NCI-H2227 treated with DMSO at 0.1 percent for 48 hours (cell line): Measurements from ENCODE around the gene SHF.

Experiments used
- DNase-seq: peaks from one replicate; lab custom pipeline; 2025; lab: John Stamatoyannopoulos, UW

The SHF gene

DNA sequence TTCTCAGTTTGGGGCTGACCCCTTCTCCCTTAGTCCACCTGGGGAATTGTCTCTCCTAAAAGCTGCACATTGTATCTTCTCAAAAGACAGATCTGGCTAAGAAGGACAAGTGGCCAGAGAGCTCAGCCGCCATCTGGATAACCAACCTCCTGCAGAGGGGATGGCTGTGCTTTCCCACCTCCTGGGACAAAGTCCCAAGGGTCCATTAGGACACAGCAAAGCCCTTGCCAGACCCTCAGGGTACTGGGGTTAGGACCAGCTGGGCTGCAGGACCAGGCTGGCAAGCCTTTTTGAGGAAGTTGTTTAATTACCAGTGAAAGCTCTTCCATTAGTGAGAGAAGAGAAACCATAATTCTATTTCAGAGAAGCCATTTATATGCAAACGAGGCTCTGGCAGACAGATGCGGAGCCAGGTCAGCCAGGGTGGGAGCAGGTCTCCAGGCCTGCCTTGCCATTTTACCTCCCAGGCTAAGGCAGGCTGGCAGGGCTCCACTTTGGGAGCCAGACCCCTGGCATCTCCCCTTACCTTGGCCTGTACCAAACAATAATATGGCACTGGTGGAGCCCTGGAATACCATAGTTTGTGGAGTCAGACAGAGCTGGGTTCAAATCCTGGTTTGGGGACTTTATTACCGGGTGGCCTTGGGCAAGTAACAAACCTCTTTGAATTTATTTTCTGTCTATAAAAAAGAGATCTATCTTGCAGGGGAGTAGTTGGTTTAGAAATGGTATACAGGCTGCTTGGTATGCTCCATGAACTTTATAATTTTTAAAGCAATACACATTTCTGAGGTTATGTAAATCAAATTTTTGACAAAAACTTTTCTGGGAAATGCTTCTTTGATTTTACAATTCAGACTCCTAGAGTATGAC lies 17.9 kb downstream of the SHF start:
- DNase-seq: no peak

DNA sequence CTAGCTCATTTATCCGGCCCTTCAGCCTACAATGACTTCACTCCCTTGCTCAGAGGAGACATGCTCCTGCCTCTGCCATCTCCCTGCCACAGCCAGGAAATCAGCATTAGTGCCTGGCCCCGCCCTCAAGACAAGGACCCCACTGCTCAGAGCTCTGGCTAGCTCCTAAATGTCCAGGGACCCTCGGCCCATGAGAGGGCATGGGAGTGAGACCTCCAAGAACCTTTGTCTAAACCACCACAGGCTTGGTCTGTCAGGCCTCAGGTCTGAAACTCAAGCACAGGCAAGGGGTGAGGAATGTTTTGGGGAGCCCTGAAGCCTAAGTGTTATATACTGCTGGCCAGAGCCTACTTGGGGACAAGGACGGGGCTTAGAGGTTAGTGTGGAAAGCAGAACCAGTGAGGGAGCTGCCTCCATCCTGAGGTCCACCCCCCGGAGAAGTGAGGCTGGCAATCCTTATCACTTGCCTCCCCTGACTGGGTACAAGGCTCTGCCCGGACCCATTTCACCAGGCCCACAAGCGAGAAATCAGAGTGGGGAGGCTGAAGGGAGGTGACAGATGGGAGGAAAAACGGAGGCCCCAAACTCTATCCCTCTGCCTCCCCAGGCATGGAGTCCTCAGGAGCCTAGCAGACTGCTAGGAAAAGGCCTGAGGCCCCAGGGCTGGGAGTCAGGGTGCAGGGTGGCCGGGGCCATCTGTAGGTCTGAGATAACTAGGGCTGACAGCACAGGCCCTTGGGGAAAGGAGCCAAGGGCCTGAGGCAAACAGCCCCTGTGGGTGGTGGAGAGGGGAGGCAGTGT lies 18.8 kb downstream of the SHF start:
- DNase-seq: no peak

DNA sequence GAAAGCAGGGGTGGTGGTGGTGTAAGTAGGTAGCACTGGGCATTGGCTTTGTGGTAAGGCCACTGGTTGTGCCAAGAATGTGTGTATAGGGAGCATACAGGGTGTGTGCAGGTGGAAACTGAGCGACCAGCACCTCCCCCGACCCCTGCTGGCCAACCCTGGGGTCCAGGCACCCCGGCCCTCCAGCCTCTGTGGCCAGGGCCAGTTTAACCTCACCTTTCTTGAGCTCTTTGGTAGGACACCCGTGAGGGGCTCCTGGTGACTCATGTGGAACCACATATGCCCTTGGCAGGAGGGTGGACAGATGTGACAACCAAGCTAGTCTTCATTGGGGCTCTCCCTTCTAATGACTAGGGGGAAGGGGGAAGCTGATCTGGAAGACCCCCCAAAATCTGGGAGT lies 19.5 kb downstream of the SHF start:
- DNase-seq: no peak

DNA sequence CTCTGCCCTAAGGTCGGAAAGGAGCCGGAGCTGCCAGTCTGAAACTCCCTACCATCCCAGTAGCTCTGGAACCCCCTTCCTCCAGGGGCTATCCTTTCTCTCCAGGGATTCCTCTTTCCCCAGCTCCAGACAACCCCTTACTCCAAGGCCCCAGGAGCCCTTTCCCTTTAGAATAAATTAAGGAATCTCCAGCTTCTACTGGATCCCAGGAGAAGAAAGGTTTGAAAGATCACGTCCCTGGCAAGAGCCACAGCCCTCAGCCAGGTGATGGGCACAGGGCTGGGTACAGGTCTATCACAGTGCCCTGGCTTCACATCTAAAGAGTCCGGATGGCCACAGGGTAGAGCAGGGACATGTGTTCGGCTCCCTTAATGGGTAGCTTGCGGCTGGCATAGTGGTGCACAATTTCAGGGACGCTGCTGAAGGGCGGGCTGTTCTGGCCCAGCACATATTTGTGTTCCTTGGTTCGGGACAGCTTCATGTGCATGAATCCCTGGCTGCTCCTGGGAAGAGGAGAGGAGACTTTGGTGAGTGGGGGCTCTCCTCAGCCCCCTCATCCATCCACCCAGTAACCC lies 20.0 kb downstream of the SHF start:
- no peak for DNase-seq

DNA sequence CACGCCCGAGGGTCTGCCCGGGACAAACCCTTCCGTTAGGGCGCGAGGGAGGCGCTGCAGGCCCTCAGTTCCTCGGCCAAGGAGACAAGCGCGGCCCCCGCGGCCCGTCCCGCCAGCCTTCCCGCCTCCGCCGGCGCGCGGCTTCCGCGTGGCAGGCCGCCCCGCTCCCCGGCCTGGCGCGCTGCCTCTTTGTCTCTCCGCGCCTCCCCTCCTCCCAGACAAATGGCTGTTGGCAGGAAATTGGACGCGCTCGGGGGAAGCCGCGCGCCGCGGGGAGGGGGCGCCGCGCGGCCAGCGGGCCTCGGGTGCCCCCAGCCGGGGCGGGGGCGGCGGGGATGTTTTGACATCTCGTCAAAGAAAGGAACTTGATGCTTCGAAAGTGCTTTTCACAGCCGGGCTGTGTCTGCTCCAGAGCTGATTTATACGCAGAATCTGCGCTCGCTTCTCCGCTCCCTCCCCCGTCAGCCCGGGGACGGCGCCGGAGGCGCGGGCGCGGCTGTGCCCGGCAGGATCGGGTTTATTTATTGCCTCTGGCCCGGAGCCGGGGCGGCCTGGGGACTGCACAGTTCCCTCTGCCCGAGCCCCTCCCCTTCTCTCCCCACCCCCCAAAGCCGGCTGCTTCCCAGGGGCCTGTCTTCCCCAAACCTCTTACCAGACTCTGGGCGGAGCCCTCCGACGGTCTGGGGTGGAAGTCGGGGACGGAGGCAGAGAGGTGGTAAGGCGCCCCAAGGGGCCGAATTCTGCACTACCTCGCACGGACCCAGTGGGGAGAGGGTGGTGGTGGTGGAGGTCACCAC lies 20.7 kb downstream of the SHF start:
- DNase-seq: peak; percentile 67

DNA sequence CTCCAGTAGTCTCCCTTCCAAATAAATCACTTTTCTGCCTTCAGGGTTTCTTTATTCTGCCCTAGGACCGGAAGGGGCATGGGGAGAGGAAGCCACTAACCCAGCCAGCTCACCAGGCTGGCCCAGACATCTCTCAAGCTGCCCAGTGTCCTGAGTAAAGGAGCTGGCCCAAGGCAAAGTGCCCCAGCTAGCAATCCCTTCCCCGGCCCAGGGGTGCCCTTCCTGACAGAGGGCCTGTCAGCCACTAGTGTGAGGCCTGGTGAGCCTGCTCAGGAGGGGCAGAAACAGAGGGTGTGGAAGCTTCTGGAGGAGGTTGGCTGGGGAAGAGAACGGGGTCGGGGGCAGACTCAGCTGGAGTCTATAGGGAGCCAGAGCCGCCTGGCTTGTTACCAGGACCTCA lies 22.2 kb downstream of the SHF start:
- DNase-seq: no peak

DNA sequence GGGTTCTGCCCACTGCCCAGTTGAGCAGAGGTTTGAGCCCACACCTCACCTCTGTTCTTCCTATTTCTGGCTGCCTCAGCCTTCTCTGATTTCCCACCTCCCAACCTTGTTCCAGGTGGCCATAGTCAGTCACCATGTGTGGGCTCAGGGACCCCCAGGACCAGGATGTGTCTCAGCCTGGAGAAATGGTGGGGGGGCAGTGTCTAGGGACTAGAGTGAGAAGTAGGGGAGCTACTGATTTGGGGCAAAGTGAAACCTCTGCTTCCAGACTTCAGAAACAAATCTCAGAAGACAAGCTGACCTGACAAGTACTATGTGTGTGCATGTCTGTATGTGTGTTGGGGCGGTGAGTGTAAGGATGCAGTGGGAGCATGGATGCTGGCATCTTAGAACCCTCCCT lies 22.9 kb downstream of the SHF start:
- DNase-seq: no peak

DNA sequence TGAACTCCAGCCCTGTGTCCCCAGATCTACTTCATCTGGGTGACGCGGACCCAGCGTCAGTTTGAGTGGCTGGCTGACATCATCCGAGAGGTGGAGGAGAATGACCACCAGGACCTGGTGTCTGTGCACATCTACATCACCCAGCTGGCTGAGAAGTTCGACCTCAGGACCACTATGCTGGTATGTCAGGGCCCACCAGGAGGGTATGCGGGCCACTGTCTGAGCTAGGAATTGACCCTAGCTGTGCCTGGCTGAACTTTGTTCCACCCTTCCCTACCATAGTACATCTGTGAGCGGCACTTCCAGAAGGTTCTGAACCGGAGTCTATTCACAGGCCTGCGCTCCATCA lies 24.3 kb downstream of the SHF start:
- DNase-seq: no peak

DNA sequence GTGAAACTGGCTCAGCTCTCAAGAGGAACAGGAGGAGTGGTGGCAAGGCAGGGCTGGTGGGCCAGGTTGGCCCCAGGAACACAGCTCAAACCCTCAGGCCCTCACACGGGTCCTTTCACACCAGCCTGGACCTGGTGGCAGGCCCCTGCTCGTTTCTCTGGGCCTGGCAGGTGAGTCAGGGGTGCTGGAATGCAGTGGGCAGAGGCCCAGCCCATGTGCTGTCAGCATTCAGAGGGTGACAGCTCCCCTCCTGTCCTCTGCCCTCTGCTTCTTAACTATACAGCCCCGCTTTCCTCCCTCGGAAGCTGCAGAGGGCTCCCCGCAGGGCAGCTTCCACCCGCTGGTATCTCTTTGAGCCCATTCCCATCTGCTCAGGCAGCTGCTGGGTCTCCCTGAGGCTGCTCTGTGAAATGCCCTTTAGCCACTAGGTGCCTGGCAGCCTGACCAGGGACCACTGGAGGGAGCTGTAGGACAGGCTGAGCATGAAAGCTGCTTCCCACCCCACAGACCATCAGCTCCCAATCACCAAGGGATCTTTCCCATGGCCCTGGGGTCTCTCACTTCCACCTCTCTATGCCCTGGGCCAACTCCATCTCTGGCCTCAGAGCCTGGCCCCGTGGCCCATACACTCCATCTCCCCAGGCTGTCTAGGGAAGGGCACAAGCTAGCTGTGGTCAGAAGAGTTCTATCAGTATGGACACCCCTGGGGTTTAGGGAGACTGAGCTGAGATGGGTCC lies 24.8 kb downstream of the SHF start:
- DNase-seq: peak; percentile 40

DNA sequence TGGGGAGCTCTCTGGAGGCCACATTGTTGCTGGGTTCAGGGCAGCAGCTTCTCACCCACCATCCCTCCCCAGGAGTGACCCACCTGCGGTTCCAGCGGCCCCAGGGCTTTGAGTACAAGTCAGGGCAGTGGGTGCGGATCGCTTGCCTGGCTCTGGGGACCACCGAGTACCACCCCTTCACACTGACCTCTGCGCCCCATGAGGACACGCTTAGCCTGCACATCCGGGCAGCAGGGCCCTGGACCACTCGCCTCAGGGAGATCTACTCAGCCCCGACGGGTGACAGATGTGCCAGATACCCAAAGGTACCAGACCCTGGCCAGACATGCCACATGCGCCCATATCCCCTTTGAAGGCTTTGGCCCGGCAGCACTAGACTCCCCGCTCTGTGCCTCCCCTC lies 26.1 kb downstream of the SHF start:
- DNase-seq: no peak

DNA sequence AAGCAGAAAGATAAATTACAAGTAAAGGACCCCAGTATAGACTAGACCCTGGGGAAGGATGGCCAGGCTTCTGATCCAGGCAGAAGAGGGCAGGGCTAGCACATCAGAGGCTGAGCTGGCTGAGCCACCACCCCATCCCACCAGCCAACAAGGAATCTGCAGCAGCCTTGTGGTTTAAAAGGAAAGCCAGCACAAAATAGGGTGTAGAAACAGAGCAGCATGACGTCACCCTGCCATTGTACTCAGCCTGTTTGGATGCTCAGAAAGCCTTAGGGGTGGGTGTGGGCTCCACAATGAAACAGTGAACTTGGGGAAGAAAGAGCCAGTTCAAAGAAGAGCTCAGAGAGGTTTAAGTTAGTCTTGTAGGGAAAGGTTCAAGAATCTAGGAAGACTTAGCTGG lies 29.8 kb downstream of the SHF start:
- DNase-seq: no peak

DNA sequence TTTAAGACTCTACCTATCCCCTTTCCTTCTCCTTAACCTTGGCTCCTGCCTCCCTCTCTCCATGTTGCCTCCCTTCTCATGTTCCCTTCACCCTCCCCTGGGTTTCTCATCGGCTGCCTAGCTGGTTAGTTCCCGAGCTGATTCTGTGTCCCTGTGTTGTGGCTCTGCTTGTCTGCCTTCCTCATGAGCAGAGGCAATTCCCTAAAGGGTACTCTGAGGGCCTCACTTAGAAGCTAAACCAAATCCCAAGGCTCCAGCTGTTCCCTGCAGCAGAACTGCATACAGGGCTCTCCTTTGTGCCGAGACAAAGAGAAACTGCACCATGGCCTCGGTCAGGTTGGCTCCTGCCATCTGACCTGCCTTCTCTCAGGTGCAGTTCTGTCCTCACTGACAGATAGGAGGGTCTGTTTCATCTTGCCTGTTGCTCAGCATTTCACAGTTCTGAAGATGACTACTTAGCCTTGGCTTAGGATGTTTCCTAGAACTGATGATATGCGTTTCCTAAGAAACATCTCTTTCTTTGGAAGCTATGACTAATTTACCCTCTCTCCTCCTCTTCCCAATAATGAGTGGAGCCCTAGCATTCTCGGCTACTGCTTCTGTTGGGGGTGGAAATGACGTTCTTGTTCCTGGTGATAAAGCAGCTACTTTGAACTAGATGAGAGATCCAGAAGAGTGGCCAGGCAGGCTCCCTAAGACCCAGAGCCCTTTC lies 30.9 kb downstream of the SHF start:
- no peak for DNase-seq

DNA sequence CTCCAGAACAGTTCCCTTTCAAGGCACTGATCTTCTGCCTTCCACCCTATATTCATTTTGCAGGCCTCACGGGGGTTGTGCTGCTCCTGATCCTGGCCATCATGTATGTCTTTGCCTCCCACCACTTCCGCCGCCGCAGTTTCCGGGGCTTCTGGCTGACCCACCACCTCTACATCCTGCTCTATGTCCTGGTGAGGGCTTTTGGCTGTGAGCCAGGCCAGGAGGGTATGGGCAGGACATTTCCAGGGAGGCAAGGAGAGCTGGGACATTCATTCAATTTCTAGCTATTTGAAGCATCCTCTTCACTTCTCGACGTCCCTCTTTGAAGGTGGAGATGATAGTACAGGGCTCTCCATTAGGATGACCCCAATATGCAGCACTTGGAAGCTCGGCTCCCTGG lies 32.0 kb downstream of the SHF start:
- no peak for DNase-seq

DNA sequence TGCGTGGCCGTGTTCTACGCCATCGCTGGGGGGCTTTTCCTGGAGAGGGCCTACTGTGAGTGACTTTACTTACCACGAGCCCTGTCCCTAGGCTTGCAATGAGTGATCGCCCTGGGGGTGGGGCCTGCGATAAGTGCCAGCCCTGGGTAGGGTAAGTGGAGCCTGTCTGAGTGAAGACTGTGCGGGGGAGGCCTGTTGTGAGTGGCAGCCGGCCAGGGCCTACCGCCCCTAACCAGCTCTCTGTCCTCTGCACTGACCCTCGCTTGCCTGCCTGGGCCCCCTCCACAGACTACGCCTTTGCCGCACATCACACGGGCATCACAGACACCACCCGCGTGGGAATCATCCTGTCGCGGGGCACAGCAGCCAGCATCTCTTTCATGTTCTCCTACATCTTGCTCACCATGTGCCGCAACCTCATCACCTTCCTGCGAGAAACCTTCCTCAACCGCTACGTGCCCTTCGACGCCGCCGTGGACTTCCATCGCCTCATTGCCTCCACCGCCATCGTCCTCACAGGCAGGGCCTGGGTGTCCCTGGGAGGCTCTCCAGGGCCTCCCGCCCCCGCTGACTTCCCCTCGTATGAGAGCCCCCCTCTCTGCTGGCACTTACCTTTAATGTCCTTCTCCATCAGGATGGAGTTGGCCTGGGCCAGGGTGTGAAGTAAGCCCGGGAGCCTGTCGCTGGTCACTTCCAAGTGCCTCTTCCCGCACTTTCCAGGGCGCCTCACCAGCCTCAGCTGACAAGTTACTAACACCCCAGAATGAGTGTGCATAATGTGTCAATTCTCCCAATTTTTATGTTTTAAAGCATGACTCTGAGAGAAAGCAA lies 35.6 kb downstream of the SHF start:
- no peak for DNase-seq

DNA sequence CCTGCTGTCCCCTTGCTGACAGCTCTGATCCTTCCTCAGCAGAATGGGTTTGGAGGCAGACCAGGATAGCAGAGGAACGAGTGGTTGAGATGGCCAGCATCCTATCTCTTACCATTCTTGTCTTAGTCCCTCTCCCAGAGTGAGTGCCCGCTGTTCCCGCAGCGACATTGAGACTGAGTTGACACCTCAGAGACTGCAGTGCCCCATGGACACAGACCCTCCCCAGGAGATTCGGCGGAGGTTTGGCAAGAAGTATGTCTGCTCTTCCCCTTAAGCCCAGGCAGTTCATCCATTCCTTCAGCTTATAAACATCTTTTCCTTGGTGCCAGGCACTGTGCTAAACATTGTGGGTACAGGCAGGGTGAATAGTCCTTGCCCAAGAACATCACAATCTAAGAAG lies 36.8 kb downstream of the SHF start:
- DNase-seq: no peak

DNA sequence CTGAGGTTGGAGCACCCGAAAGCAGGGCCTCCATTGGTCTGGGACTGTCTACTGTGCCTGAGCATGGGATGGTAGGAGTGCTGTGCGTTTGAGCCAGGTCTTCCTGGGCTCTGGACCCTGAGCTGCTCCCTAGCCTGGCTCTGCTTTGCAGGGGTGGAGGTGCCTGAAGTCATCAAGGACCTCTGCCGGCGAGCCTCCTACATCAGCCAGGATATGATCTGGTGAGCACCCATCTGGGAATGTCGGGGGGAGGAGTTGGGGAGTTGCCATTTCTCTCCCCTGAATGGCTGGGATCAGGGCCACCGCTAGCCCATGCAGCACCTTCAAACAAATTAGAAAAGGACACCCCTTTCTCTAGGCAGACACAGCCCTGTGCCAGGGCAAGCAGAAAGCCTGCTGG lies 37.3 kb downstream of the SHF start:
- DNase-seq: no peak

DNA sequence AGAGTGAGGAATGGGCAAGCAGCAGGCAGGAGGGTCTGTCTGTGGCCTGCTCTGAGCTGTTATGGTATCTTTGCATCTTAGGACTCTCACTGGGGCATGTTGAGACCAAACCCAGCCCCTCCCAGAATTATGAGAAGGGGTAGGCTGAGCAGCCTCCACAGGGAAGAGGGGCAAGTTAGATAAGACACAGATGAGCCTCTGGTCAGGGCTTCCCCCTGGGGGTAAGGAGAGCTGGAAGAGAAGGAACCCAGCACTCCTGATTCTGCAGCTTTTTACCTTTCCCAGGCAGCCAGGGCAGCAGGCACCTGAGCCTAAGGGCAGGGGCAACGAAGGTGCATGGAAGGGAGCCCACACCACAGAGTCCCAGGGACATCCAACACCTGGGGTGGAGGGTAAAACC lies 38.7 kb downstream of the SHF start:
- DNase-seq: no peak

DNA sequence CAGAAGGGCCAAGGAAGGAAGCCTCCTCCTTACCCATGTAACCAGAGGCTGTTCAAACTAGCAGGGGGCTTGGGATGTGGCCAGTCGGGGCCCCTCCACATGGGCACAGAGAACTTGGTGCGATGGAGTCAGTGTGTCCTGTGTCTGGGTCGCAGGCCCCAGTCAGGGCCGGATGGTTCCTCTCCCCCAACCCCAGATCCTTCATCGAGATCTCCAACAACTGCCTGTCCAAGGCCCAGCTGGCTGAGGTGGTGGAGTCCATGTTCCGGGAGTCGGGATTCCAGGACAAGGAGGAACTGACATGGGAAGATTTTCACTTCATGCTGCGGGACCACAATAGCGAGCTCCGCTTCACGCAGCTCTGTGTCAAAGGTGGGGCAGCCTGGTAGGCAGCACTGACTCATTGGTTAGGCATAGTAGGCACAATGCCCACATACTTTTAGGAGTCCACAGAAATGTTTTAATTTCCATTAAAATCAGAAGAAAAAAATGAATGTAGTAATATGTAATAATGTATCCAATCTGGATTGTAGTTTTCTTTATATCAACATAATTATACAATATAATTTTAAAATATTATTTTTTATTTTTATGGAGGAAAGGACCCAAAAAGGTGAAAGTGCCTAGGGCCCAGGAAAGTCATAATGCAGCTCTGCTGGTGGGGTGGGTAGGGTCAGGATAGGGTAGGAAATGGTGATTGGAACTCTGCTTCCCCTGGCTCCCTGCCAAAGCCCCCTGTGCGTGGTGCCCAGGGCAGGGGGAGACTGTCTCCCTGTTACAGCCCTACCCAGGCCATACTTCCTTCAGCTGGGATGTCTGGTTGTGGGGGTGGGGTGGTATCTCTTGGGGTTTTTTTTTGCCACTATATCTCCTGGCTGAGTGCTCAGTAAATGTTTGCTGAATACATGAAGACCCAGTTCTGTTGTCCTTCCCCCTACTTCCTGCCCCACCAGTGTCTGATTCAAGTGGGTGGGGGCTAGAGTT lies 39.4 kb downstream of the SHF start:
- no peak for DNase-seq

DNA sequence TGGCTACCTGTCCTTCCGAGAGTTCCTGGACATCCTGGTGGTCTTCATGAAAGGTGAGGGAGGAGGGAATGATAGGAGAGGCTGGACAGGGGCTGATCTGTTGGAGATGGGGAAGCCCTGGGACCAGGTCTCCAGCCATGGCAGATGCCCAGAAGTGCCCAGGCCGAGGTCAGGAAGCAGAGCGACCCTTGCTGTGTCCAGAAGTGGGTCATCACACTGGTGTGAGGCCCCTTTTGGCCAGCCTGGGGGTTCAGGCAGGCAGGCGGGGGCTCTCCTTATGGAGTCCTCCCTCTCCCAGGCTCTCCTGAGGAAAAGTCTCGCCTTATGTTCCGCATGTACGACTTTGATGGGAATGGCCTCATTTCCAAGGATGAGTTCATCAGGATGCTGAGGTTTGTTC lies 40.2 kb downstream of the SHF start:
- no peak for DNase-seq
